Ishikawa (cell line): ENCODE measurements around the gene NEDD4L.

Source experiments
- CEBPB ChIP-seq: IDR thresholded peaks from 2 replicates; pipeline ENCODE4 v1.6.1; 2012
- CREB1 ChIP-seq: IDR thresholded peaks from 2 replicates; pipeline ENCODE4 v1.6.1; 2012; ENCODE audit warnings: low read depth
- EGR1 ChIP-seq: IDR thresholded peaks from 2 replicates; pipeline ENCODE4 v1.6.1; 2012
- EP300 ChIP-seq: IDR thresholded peaks from 2 replicates; pipeline ENCODE4 v1.6.1; 2012; ENCODE audit warnings: borderline replicate concordance
- FOXM1 ChIP-seq: IDR thresholded peaks from 2 replicates; pipeline ENCODE4 v1.6.1; 2012; ENCODE audit warnings: low read depth, borderline replicate concordance
- MAX ChIP-seq: IDR thresholded peaks from 2 replicates; pipeline ENCODE4 v1.6.1; 2012
- NFIC ChIP-seq: IDR thresholded peaks from 2 replicates; pipeline ENCODE4 v1.6.1; 2012
- RAD21 ChIP-seq: IDR thresholded peaks from 2 replicates; pipeline ENCODE4 v1.6.1; 2012; ENCODE audit warnings: low read depth
- REST ChIP-seq: IDR thresholded peaks from 2 replicates; pipeline ENCODE4 v1.6.1; 2012; ENCODE audit warnings: low read depth, mild to moderate bottlenecking
- TAF1 ChIP-seq: IDR thresholded peaks from 2 replicates; pipeline ENCODE4 v1.6.1; 2012; ENCODE audit warnings: low read depth, mild to moderate bottlenecking
- TCF12 ChIP-seq: IDR thresholded peaks from 2 replicates; pipeline ENCODE4 v1.6.1; 2012; ENCODE audit warnings: low read depth
- TEAD4 ChIP-seq: IDR thresholded peaks from 2 replicates; pipeline ENCODE4 v1.6.1; 2012
- USF1 ChIP-seq: IDR thresholded peaks from 2 replicates; pipeline ENCODE4 v1.6.1; 2012
- YY1 ChIP-seq: IDR thresholded peaks from 2 replicates; pipeline ENCODE4 v1.6.1; 2012; ENCODE audit warnings: low read depth
- ZBTB7A ChIP-seq: IDR thresholded peaks from 2 replicates; pipeline ENCODE4 v1.6.1; 2012; ENCODE audit warnings: low read depth

The NEDD4L gene

GRCh38 chr18:58393295-58393694 is 349.3 kb downstream of the NEDD4L start:
- TF ChIP-seq CEBPB (no peak), NFIC (no peak), REST (no peak), EGR1 (no peak), TCF12 (no peak)

- TF ChIP-seq NFIC: no peak
- no peak for TF ChIP-seq REST
- no peak for TF ChIP-seq ZBTB7A
- TF ChIP-seq CREB1: no peak
- no peak for TF ChIP-seq TAF1
- no peak for TF ChIP-seq TEAD4
- no peak for TF ChIP-seq YY1
- no peak for TF ChIP-seq FOXM1
- TF ChIP-seq USF1: no peak
- TF ChIP-seq TCF12: no peak
- no peak for TF ChIP-seq MAX
- TF ChIP-seq EGR1: no peak
- TF ChIP-seq CEBPB: no peak
- TF ChIP-seq RAD21: no peak
- no peak for TF ChIP-seq EP300
Observed at GRCh38 chr18:58394046-58394445, 350.0 kb downstream of the NEDD4L start.

GRCh38 chr18:58394602-58395425 is 350.8 kb downstream of the NEDD4L start:
- TF ChIP-seq ZBTB7A (no peak), CEBPB (no peak), CREB1 (no peak), EGR1 (no peak), NFIC (no peak), TEAD4 (no peak), TAF1 (no peak), YY1 (no peak)

GRCh38 chr18:58396144-58396543 is 352.1 kb downstream of the NEDD4L start:
- TF ChIP-seq ZBTB7A (no peak), FOXM1 (no peak), EP300 (no peak), NFIC (no peak), TCF12 (no peak)

GRCh38 chr18:58396966-58397365 is 352.9 kb downstream of the NEDD4L start:
- no peak for TF ChIP-seq FOXM1
- no peak for TF ChIP-seq NFIC
- no peak for TF ChIP-seq USF1

- no peak for TF ChIP-seq EGR1
- no peak for TF ChIP-seq TAF1
Observed at GRCh38 chr18:58397385-58398132, 353.5 kb downstream of the NEDD4L start.
